Transverse colon (tissue), 4 donors: ENCODE data around the gene ABCB4.

Experiments used
- CTCF ChIP-seq, 5 experiments: fragments of 200-600 bp in 3 of 5; fragments of 450-650 bp in 2 of 5; sonication (generic) in 3 of 5; IDR thresholded peaks; 1 replicate in 2 of 5; 2 replicates in 3 of 5; pipeline ENCODE4 v1.5.1; 2016 to 2017; ENCODE audit warnings: antibody characterized with exemption in 5 of 5, inconsistent platforms in 3 of 5, mild to moderate bottlenecking in 2 of 5, moderate library complexity in 1 of 5
- EP300 ChIP-seq: sonication (generic); formaldehyde crosslinking; IDR thresholded peaks from one replicate; pipeline ENCODE4 v1.6.1; 2017; ENCODE audit warnings: antibody characterized with exemption, low read depth
- POLR2A ChIP-seq: fragments of 450-650 bp; IDR thresholded peaks from one replicate; pipeline ENCODE4 v1.6.1; 2016; ENCODE audit warnings: antibody characterized with exemption, mild to moderate bottlenecking, moderate library complexity
- POLR2AphosphoS5 ChIP-seq, 3 donors: sonication (generic); formaldehyde crosslinking; IDR thresholded peaks; one replicate each; pipeline ENCODE4 v1.6.1; 2016; ENCODE audit warnings: antibody characterized with exemption in 3 of 3

DNA sequence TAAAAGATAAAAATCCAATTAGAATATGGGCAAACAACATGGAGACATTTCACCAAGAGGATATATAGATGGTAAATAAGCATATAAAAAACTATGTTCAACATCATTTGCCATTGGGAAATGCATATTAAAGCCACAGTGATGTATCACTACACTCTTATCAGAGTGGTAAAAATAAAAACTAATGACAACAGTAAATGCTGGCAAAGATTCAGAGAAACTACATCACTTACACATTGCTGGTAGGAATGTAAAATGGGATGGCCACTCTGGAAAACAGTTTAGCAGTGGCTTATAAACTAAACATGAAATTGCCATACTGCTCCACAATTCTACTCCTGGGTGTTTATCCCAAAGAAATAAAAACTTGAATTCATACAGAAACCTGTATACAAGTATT lies 70.8 kb downstream of the ABCB4 start:
- no peak for TF ChIP-seq POLR2A
- TF ChIP-seq CTCF (IDR thresholded peaks at IDR 0.05) = no peak
- no peak for TF ChIP-seq POLR2AphosphoS5 (IDR thresholded peaks at IDR 0.05)
- TF ChIP-seq EP300 = no peak
